Body of pancreas (tissue), 4 donors: Measurements from ENCODE around the gene RIPPLY1.

Experiments used
- CTCF ChIP-seq, 7 experiments: fragments of 450-650 bp in 4 of 7; fragments of 200-600 bp in 3 of 7; sonication (generic) in 3 of 7; IDR thresholded peaks; one replicate each; pipeline ENCODE4 v1.5.1; 2016 to 2019; ENCODE audit warnings: antibody characterized with exemption in 7 of 7
- POLR2A ChIP-seq, 3 donors: fragments of 450-650 bp; IDR thresholded peaks; one replicate each; pipeline ENCODE4 v1.6.1; 2016; ENCODE audit warnings: antibody characterized with exemption in 3 of 3, mild to moderate bottlenecking in 2 of 3

DNA sequence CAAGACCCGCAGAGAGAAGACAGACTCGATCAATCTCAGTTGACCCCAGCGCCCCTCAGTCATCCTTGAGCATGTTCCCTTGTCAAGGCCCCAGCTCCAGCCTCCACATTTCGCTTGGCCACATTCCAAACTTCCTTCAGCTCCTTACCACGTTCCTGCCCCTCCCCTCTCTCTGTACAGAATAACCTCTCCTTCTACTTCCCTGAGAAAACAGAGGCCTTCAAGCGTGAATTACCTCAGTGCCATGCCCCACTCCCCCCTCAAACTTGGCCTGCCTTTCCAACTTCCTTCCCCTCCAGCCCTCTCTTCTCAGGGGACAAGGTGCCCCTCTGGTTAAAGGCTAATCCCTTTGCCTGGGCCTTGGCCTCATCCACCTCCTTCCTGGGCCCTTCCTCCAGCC is 3.2 kb upstream of the RIPPLY1 start:
- no peak for TF ChIP-seq POLR2A (IDR thresholded peaks at IDR 0.05)
- TF ChIP-seq CTCF (IDR thresholded peaks at IDR 0.05), result no peak
